ENCODE data around the gene SULT1C3.

Gene SULT1C3

DNA sequence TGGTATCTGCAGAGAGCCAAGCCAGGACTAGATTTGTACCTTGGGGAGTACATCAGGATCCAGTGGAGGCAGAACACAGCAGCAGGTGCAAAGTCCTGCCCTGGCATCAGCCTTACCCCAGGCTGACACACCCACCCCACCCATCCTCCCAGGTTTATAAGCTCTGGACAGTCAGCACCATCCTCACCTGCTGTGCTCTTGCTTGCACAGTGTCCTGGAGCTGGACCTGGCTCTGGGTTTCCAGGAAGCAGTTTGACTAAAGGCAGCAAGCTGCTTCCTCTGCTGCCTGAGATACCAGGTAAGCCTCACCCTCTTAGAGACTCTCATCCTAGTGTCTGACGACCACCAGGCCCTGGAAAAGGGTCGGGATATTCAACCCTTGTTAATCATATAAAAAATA lies at the start of gene SULT1C3:
Gene SULT1C3, plus strand, starts transcription at position 183 of the 400 bp plus-strand sequence. CDS start 7,227 bp downstream, outside the sequence.
- Mint-ChIP-seq H3K27ac (no peak within 1 kb of the TSS), H3K27me3 (no peaks in the 10 kb centered on the region), H3K4me1 (no peaks in the 10 kb centered on the region), H3K9me3 (peaks cover 8% of the 10 kb centered on the region), H3K36me3 (no peaks in the 10 kb centered on the region), H3K4me3 (no peak within 1 kb of the TSS)
- ATAC-seq: no peak

DNA sequence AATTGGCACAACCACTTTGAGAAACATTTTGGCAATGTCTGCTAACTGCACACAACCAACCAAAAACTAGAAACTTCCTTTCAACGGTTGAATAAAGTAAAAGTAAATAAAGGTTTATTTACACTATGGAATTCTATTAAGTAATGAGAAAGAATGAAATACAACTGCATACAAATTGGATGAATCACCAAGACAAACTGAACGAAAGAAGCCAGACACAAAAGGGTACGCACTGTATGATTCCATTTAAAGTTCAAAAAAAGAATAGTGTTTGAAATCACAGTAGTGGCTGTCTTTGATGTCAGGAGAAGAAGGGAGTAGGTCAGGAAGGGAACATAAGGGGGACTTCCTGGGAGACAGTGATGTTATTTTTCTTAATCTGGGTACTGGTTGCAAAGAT lies 46.5 kb upstream of the SULT1C3 start:
- no peak for ATAC-seq
- Mint-ChIP-seq H3K36me3 (no peaks in the 10 kb centered on the region), H3K4me3 (no peak overlapping the region), H3K4me1 (no peaks in the 10 kb centered on the region), H3K27me3 (peaks cover 7% of the 10 kb centered on the region), H3K9me3 (peaks cover 3% of the 10 kb centered on the region), H3K27ac (no peak overlapping the region)

DNA sequence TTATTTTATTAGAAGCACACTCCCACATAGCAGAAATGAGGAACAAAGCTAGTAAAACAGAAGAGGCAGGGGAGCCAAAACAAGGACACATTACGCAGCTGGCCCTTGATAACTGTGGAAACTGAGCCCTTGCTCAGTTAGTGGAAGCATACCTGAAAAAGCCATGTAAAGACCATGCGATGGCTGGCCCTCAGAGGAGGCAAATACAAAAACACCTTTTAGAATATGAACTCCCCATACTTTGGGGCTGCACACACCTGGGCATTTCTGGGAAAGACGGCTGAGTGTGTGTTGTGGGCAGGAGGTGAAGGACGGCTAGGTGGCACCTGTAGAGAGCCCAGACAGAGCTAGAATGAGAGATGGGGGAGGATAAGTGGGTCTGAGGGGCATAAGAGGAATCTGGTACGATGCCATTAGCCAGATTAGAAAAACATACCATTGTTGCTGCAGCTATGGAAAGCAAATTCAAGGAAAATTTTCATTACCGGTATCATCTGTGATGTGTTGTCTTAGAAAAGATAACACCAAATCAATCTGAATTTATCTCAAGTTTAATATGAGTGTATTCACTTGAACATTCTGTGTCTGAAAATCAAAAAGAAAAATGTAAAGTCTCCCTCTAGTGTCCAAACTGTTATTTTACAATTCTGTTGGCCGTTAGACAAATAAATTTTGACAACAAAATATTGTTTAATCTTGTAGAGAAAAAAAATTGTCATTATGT lies 45.2 kb upstream of the SULT1C3 start:
- H3K4me1 Mint-ChIP-seq: no peaks in the 10 kb centered on the region
- no peak overlapping the region for H3K4me3 Mint-ChIP-seq
- H3K9me3 Mint-ChIP-seq: peaks cover 3% of the 10 kb centered on the region
- no peaks in the 10 kb centered on the region for H3K36me3 Mint-ChIP-seq
- peaks cover 7% of the 10 kb centered on the region for H3K27me3 Mint-ChIP-seq
- H3K27ac Mint-ChIP-seq: no peak overlapping the region
- no peak for ATAC-seq

DNA sequence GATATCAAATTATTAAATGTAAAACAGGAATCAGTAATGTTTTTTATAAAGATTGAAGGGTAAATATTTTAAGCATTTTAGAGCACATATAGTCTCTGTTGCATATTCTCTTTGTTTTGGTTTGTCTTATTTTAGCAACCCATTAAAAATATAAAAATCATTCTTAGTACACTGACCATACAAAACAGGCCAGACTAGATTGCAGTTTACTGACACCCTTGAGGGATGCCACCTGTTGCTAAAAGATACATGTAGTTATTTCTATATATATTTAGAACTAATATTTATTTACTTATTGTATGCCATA lies 44.7 kb upstream of the SULT1C3 start:
- Mint-ChIP-seq H3K4me3 (no peak overlapping the region), H3K4me1 (no peaks in the 10 kb centered on the region), H3K36me3 (no peaks in the 10 kb centered on the region), H3K27me3 (peaks cover 7% of the 10 kb centered on the region), H3K9me3 (peaks cover 3% of the 10 kb centered on the region), H3K27ac (no peak overlapping the region)
- no peak for ATAC-seq

DNA sequence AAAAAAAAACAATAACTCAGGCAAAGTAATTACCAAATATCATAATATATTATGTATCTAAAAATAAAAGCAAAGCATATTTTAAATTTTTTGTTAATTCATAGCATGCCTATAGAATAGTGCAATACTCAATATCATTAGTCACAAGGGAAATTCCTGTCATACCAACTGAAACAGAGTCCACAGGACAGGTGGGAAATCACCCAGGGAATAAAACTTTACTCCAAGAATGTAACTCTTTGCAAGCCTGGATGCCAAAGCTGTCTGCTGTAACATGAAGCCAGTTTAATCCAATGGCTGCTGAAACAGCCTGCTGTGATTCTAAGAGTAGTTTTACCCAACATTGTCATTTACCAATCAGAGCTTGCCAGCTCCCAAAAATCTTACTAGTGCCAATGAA lies 40.0 kb upstream of the SULT1C3 start:
- no peak for ATAC-seq
- Mint-ChIP-seq H3K4me1 (no peaks in the 10 kb centered on the region), H3K27ac (no peak overlapping the region), H3K27me3 (no peaks in the 10 kb centered on the region), H3K4me3 (no peak overlapping the region), H3K9me3 (peaks cover 13% of the 10 kb centered on the region), H3K36me3 (no peaks in the 10 kb centered on the region)

DNA sequence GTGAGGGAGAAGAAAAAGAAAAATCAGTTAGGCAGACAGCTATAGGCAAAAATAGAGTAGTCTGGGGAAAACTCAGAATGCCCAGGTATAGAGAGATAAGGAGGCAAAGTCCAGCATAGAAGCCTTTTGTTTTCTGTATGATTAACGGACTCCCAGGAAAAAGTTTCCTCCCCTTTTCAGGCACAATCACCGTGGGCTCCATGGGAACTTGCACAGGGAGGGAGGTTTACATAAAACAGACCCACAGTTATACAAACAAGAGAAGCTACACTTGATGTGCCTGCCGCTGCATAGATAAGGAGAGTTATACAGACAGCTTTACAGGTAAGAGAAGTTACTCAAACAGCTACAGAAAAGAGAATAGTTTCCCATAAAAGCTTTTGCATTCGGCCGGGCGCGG lies 39.2 kb upstream of the SULT1C3 start:
- no peaks in the 10 kb centered on the region for H3K27me3 Mint-ChIP-seq
- H3K9me3 Mint-ChIP-seq: peaks cover 13% of the 10 kb centered on the region
- H3K4me3 Mint-ChIP-seq: no peak overlapping the region
- ATAC-seq: no peak
- H3K4me1 Mint-ChIP-seq: no peaks in the 10 kb centered on the region
- H3K36me3 Mint-ChIP-seq: no peaks in the 10 kb centered on the region
- H3K27ac Mint-ChIP-seq: no peak overlapping the region

DNA sequence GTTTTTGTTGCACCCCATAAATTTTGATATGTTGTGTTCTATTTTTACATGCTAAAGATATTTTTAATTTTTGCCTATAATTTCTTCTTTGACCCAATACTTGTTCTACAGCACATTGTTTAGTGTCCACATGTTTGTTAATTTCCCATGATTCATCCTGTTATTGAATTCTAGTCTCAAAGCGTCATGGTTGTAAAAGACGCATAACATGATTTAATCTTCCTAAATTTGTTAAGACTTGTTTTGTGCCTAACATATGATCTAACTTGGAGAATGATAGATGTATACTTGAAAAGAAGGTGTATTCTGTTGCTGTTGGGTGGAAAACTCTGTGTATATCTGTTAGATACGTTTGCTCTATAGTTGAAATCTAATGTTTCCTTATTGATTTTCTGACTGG lies 27.1 kb upstream of the SULT1C3 start:
- ATAC-seq: no peak
- Mint-ChIP-seq H3K27ac (no peak overlapping the region), H3K27me3 (no peaks in the 10 kb centered on the region), H3K36me3 (no peaks in the 10 kb centered on the region), H3K9me3 (peaks cover 9% of the 10 kb centered on the region), H3K4me3 (no peak overlapping the region), H3K4me1 (no peaks in the 10 kb centered on the region)

DNA sequence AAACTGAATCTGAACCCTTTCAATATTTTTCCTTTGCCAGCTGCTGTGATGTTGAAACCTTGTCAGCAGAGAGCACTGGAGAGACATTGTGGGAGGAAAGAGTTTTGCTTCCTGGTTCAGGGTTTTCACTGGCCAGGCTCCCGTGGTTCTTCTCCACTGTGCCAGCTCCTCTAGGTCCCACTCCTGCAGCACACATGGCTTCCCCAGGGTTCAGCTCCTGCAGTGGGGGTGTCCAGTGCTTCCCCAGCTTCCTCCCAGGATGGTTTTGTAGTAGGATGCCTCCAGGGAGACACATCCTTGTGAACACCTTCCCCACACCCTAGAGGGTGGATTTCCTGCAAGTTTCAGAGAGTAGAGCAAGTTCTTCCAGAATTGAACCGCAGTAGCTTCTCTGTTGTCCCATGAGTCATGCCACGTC lies 24.0 kb upstream of the SULT1C3 start:
- H3K36me3 Mint-ChIP-seq: no peaks in the 10 kb centered on the region
- H3K27me3 Mint-ChIP-seq: no peaks in the 10 kb centered on the region
- H3K27ac Mint-ChIP-seq: no peak overlapping the region
- no peaks in the 10 kb centered on the region for H3K4me1 Mint-ChIP-seq
- H3K9me3 Mint-ChIP-seq: no peaks in the 10 kb centered on the region
- H3K4me3 Mint-ChIP-seq: no peak overlapping the region
- ATAC-seq: no peak

DNA sequence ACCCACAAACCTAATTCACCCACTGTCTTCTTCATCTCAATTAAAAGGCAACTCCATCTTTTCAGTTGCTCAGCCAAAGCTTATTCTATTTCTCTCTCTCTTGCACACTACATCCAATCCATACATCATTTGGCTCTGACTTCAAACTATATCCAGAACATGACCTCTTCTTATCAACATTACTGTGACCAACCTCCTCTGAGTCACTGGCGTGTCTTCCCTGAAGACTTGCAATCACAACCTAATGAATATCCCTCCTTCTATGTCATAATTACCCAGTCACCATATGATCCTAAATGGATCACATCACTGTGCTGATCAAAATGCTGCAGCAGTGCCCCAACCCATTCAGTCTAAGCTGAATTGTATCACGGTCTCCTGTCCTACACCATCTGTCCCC lies 22.6 kb upstream of the SULT1C3 start:
- Mint-ChIP-seq H3K9me3 (no peaks in the 10 kb centered on the region), H3K4me3 (no peak overlapping the region), H3K27me3 (no peaks in the 10 kb centered on the region), H3K36me3 (no peaks in the 10 kb centered on the region), H3K4me1 (no peaks in the 10 kb centered on the region), H3K27ac (no peak overlapping the region)
- no peak for ATAC-seq

DNA sequence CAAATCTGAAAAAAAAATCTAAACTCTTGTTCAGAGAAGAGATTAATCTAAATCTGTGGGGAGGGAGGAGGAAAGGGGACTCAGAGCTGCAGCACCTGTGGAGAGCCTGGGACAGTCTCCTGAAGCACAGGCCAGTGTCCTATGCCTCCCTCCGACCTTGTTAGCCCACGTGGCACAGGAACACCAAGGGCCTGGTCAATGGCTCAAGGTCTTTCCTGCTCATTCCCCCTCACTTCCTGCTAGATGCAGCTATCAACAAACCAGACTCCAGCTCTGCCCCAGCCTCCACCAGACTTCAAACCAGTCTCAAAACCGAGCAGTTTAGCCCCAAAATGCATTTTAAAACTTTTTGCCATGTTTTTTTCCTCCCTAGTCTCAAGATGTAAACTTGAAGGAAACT lies 20.1 kb upstream of the SULT1C3 start:
- Mint-ChIP-seq H3K36me3 (no peaks in the 10 kb centered on the region), H3K4me1 (no peaks in the 10 kb centered on the region), H3K27me3 (no peaks in the 10 kb centered on the region), H3K27ac (no peak overlapping the region), H3K4me3 (no peak overlapping the region), H3K9me3 (peaks cover 9% of the 10 kb centered on the region)
- no peak for ATAC-seq

DNA sequence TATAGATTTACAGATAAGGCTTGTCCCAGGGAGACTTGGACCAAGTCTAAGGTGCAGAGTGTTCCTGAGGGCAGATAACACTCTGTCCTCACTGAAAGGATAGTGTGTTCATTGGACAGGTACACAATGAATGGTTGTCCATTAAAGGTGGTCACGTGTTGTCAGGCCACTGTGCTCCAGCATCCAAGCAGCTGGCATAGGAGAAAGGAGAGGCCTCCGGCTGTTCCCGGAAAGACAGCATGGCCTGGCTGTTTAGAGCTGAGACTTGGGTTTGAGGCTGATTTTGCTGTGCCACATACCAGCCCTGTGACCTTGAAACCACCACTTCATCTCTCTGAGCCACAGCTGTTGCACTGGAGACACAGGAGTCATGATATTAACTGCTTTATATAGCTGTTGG lies 19.6 kb upstream of the SULT1C3 start:
- Mint-ChIP-seq H3K27me3 (no peaks in the 10 kb centered on the region), H3K27ac (no peak overlapping the region), H3K36me3 (no peaks in the 10 kb centered on the region), H3K4me1 (no peaks in the 10 kb centered on the region), H3K4me3 (no peak overlapping the region), H3K9me3 (peaks cover 9% of the 10 kb centered on the region)
- ATAC-seq: no peak

DNA sequence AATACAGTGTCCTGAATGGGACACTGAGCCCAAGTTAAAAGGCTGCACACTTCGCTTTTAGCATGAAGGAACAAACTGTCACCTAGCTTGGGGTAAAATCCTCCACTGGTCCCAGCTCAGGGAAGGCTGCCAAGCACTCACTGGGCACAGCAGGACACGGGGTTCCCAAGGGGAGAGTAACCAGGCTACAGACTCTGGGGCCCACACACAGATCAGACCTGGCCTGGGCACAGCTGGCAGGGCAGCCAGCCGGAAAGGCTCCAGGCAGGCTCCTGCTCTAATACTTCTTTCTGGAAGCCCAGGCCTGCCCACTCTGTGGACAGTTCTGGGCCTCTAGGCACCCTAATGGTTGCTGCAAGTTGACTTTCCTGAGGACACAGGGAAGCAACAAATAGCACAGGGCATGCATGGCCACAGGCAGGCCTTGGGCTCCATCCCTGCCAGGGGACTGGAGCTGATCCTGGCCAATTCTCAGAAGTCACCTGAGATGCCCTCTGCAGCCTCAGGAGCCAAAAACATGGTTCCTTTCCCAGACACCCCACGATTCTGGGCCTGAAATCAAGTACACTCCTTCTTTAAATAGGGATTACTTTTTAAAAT lies 18.7 kb upstream of the SULT1C3 start:
- H3K27me3 Mint-ChIP-seq: no peaks in the 10 kb centered on the region
- H3K36me3 Mint-ChIP-seq: no peaks in the 10 kb centered on the region
- H3K4me1 Mint-ChIP-seq: no peaks in the 10 kb centered on the region
- H3K27ac Mint-ChIP-seq: no peak overlapping the region
- H3K9me3 Mint-ChIP-seq: peaks cover 9% of the 10 kb centered on the region
- H3K4me3 Mint-ChIP-seq: no peak overlapping the region
- no peak for ATAC-seq

DNA sequence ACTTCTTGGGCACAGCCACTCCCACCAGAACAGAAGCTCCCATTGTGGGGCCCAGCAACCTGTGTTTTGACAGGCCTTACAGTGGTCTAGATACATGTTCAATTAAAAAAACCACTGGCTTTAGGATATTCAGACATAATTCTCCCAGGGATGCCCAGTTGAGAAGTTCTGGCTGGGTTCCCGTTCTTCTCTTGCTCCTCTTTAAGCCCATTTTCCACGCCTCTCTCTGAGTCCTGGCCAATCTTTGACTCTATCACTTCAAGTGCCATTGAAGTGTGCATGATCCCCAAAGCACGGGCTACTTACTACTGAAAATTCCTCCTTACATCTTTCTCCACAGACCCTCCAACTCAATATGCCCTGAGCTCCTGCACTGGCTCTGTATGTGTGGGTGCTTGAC lies 17.5 kb upstream of the SULT1C3 start:
- no peak for ATAC-seq
- H3K27ac Mint-ChIP-seq: no peak overlapping the region

DNA sequence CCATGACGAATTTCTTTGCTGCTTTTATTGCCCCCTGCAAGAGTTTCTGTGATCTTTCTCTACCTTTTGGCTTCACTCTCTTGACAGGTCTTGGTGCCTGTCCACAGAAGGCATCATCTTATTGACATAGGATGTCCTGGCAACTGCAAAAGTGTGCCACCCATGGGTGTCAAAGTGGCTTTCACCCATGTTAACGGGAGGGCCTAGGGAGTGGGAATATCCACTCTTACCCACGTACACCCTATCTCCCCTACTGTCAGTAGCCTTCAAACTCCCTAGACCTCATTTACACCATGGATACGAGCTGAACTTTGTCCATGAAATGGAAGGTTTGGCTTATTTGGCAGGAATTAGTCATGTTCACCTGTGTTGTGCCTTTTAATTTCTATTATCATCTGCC lies 16.2 kb upstream of the SULT1C3 start:
- Mint-ChIP-seq H3K27me3 (no peaks in the 10 kb centered on the region), H3K4me3 (no peak overlapping the region), H3K36me3 (no peaks in the 10 kb centered on the region), H3K4me1 (no peaks in the 10 kb centered on the region), H3K27ac (no peak overlapping the region), H3K9me3 (peaks cover 9% of the 10 kb centered on the region)
- ATAC-seq: no peak

More for the DNA sequence above, 17.5 kb upstream of the SULT1C3 start:
- Mint-ChIP-seq H3K36me3 (no peaks in the 10 kb centered on the region), H3K27me3 (no peaks in the 10 kb centered on the region), H3K9me3 (peaks cover 9% of the 10 kb centered on the region), H3K4me1 (no peaks in the 10 kb centered on the region), H3K4me3 (no peak overlapping the region)

DNA sequence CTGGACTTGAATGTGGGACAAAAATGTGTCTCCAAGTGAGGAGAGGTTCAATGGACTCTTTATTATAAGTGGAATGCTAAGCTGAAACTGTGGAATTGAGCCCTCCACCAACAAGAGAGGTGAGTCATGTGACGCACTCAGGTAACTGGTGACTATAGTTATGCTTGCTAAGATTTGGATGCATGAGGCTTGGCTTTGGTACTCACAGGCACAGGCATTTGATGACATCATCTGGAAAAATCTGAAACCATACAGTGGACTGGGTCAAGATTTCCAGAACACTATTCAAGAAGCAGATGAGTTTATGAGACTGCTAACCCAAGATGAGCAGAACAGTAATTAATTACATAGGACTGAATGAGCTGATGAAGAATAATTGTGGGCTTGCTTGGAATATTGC lies 15.7 kb upstream of the SULT1C3 start:
- Mint-ChIP-seq H3K4me3 (no peak overlapping the region), H3K4me1 (no peaks in the 10 kb centered on the region), H3K36me3 (no peaks in the 10 kb centered on the region), H3K27me3 (peaks cover 1% of the 10 kb centered on the region), H3K9me3 (peaks cover 9% of the 10 kb centered on the region), H3K27ac (no peak overlapping the region)
- ATAC-seq: no peak

DNA sequence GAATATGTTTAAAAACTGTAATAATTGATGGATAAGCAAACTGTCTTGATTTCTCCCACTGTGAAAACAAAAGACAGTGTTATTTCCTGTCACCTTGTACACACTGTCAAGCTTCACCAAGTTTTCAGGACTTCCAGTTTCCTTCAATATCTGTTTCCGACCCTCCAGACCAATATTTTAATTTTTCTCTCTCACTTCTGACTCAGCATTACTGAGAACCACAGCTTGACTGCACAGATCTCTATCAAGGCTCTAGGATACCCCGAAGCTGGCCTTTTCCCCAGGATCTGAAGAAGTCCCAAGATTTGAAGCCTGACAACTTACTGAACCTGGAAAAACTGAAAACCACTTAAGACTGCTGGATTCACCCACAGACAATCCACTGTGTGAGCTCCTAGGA lies 13.2 kb upstream of the SULT1C3 start:
- H3K27me3 Mint-ChIP-seq: peaks cover 10% of the 10 kb centered on the region
- H3K4me3 Mint-ChIP-seq: no peak overlapping the region
- no peak for ATAC-seq
- H3K4me1 Mint-ChIP-seq: no peaks in the 10 kb centered on the region
- no peak overlapping the region for H3K27ac Mint-ChIP-seq
- H3K36me3 Mint-ChIP-seq: no peaks in the 10 kb centered on the region
- peaks cover 9% of the 10 kb centered on the region for H3K9me3 Mint-ChIP-seq
